Sigmoid colon (tissue), 4 donors: ENCODE measurements around the gene GPR33.

Experiments
- CTCF ChIP-seq, 4 experiments: fragments of 450-650 bp in 3 of 4; fragments of 200-600 bp in 1 of 4; IDR thresholded peaks; one replicate each; pipeline ENCODE4 v1.5.1; 2016 to 2019; ENCODE audit warnings: antibody characterized with exemption in 4 of 4, mild to moderate bottlenecking in 3 of 4, moderate library complexity in 2 of 4
- EP300 ChIP-seq, 4 donors: sonication (generic); formaldehyde crosslinking; IDR thresholded peaks; one replicate each; pipeline ENCODE4 v1.6.1; 2017; ENCODE audit warnings: antibody characterized with exemption in 4 of 4
- POLR2A ChIP-seq, 2 donors: fragments of 450-650 bp; IDR thresholded peaks; one replicate each; pipeline ENCODE4 v1.6.1; 2016; ENCODE audit warnings: antibody characterized with exemption in 2 of 2, mild to moderate bottlenecking in 2 of 2, moderate library complexity in 2 of 2
- POLR2AphosphoS5 ChIP-seq, 4 donors: sonication (generic); formaldehyde crosslinking; IDR thresholded peaks; one replicate each; pipeline ENCODE4 v1.6.1; 2017; ENCODE audit warnings: antibody characterized with exemption in 4 of 4

- TF ChIP-seq CTCF (IDR thresholded peaks at IDR 0.05) = no peak
- no peak for TF ChIP-seq EP300 (IDR thresholded peaks at IDR 0.05)
- TF ChIP-seq POLR2A (IDR thresholded peaks at IDR 0.05) = no peak
- no peak for TF ChIP-seq POLR2AphosphoS5 (IDR thresholded peaks at IDR 0.05)
These were observed 11.5 kb downstream of the GPR33 start for GRCh38 chr14:31476131-31476866.
